HepG2 (cell line): ENCODE data around the gene DCDC2. TPM values are rescaled to one million over a fixed set of nuclear protein-coding genes. Genes with fewer than 3 reads are reported as not detected.

ENCODE experiments used
- ATAC-seq: fragments of 200-7000 bp; cut with Tn5 transposase; 3 replicates; pipeline ENCODE4 v1.9.1; 2020; ENCODE audit warnings: mild to moderate bottlenecking, moderate library complexity
- BruUV-seq: library from RNA; stranded (reverse); fragments of 400-500 nt; replicated peaks from 2 replicates; lab custom pipeline; 2021; lab: Mats Ljungman, UMichigan
- CTCF ChIA-PET: fragments of 300-600 bp; formaldehyde crosslinking; extraction: SDS; loops from one replicate; lab custom pipeline; 2021; ENCODE audit warnings: low total read pairs, inconsistent platforms, low intra/inter-chr PET ratio; lab: Yijun Ruan, JAX
- POLR2A ChIA-PET: fragments of 350-600 bp; sonication (Branson Sonifier 250); formaldehyde crosslinking; loops from one replicate; lab custom pipeline; 2020; ENCODE audit warnings: antibody characterized with exemption, inconsistent platforms; lab: Yijun Ruan, JAX
- DNase-seq: peaks from one replicate; pipeline ENCODE4 v3.0.0-alpha.2; 2015; ENCODE audit warnings: low spot score
- FAIRE-seq: peaks from 3 replicates; lab custom pipeline; 2011; peaks lifted over from hg19 to GRCh38; lab: Jason Lieb, UNC
- H2AFZ ChIP-seq: one replicate; pipeline ENCODE4 v1.6.1; 2011; ENCODE audit warnings: low read length, inconsistent platforms
- H3K27ac ChIP-seq: fragments of 300-600 bp; 3 replicates; pipeline ENCODE4 v1.8.0; 2011; ENCODE audit warnings: mixed run types, mild to moderate bottlenecking, mixed read lengths, low read length, inconsistent platforms; ENCODE audit not compliant: insufficient read depth; ENCODE audit errors: extremely low read length
- H3K27me3 ChIP-seq, 2 experiments: fragments of 200-600 bp in 1 of 2; 2 replicates in 1 of 2; 3 replicates in 1 of 2; pipeline versions ENCODE4 v1.6.0 to v1.8.0; 2011; ENCODE audit warnings: low read length in 2 of 2, mild to moderate bottlenecking in 2 of 2, moderate library complexity in 2 of 2, inconsistent platforms in 1 of 2; ENCODE audit not compliant: insufficient read depth in 2 of 2, control insufficient read depth in 1 of 2
- H3K36me3 ChIP-seq, 2 experiments: fragments of 200-600 bp in 1 of 2; replicated peaks in 1 of 2; 2 replicates in 1 of 2; 3 replicates in 1 of 2; pipeline versions ENCODE4 v1.5.1 to v1.8.0; 2011; ENCODE audit warnings: low read length in 2 of 2, inconsistent platforms in 1 of 2; ENCODE audit not compliant: insufficient read depth in 2 of 2, control insufficient read depth in 1 of 2
- H3K4me1 ChIP-seq: 2 replicates; pipeline ENCODE4 v1.5.1; 2012; ENCODE audit warnings: low read length, inconsistent platforms; ENCODE audit not compliant: insufficient read depth
- H3K4me2 ChIP-seq: 2 replicates; pipeline ENCODE4 v1.6.0; 2011; ENCODE audit warnings: low read depth, low read length, inconsistent platforms
- H3K4me3 ChIP-seq, 3 experiments: fragments of 200-600 bp in 1 of 3; sonication (generic), shearing (Covaris generic) in 1 of 3; replicated peaks in 1 of 3; 2 replicates each; pipeline ENCODE4 v1.5.1; 2011 to 2016; ENCODE audit warnings: low read length in 3 of 3, inconsistent platforms in 2 of 3, low read depth in 2 of 3, mild to moderate bottlenecking in 2 of 3, control low read depth in 1 of 3, mixed read lengths in 1 of 3; ENCODE audit not compliant: insufficient read depth in 1 of 3
- H3K79me2 ChIP-seq: one replicate; pipeline ENCODE4 v1.6.1; 2011; ENCODE audit warnings: low read length, inconsistent platforms; ENCODE audit not compliant: insufficient read depth
- H3K9ac ChIP-seq: 2 replicates; pipeline ENCODE4 v1.6.0; 2011; ENCODE audit warnings: mild to moderate bottlenecking, low read depth, low read length, inconsistent platforms; ENCODE audit not compliant: insufficient read depth
- H3K9me3 ChIP-seq: 2 replicates; pipeline ENCODE4 v1.5.1; 2012; ENCODE audit warnings: mild to moderate bottlenecking, low read length
- H4K20me1 ChIP-seq: 2 replicates; pipeline ENCODE4 v1.6.0; 2011; ENCODE audit warnings: inconsistent platforms, mild to moderate bottlenecking, low read length, moderate library complexity; ENCODE audit not compliant: insufficient read depth
- ATAD3A ChIP-seq: sonication (generic); formaldehyde crosslinking; IDR thresholded peaks from 2 replicates; pipeline ENCODE4 v1.4.0; 2020; ENCODE audit warnings: missing genetic modification reagents
- ATF6 ChIP-seq: sonication (generic); formaldehyde crosslinking; conservative IDR thresholded peaks from 2 replicates; pipeline ENCODE4 v1.4.0; 2020; ENCODE audit warnings: missing genetic modification reagents
- GLI4 ChIP-seq: sonication (generic); formaldehyde crosslinking; IDR thresholded peaks from 2 replicates; pipeline ENCODE4 v1.5.1; 2020; ENCODE audit warnings: missing genetic modification reagents, mild to moderate bottlenecking, moderate library complexity, borderline replicate concordance
- HNF4G ChIP-seq, 2 experiments: sonication (generic) in 1 of 2; formaldehyde crosslinking in 1 of 2; IDR thresholded peaks; 2 replicates each; pipeline versions ENCODE4 v1.4.0 to v1.6.1; 2011 to 2020; ENCODE audit warnings: borderline replicate concordance in 2 of 2, low read depth in 2 of 2, mild to moderate bottlenecking in 2 of 2, low read length in 1 of 2, missing genetic modification reagents in 1 of 2, moderate library complexity in 1 of 2
- MAFF ChIP-seq: IDR thresholded peaks from 2 replicates; pipeline ENCODE4 v1.6.1; 2011; ENCODE audit warnings: low read depth, low read length, improper control_type of control experiment
- MAFK ChIP-seq, 2 experiments: IDR thresholded peaks in 1 of 2; conservative IDR thresholded peaks in 1 of 2; 2 replicates each; pipeline ENCODE4 v1.6.1; 2011; ENCODE audit warnings: improper control_type of control experiment in 2 of 2, low read length in 2 of 2
- MXD3 ChIP-seq: IDR thresholded peaks from 2 replicates; pipeline ENCODE4 v1.6.1; 2016; ENCODE audit warnings: mild to moderate bottlenecking, missing biosample characterization, missing genetic modification reagents
- NONO ChIP-seq, 2 experiments: fragments of 450-650 bp in 1 of 2; sonication (generic) in 1 of 2; formaldehyde crosslinking in 1 of 2; IDR thresholded peaks in 1 of 2; conservative IDR thresholded peaks in 1 of 2; 2 replicates each; pipeline versions ENCODE4 v1.6.1 to v1.8.0; 2017 to 2022; ENCODE audit warnings: mild to moderate bottlenecking in 1 of 2, missing genetic modification reagents in 1 of 2, moderate library complexity in 1 of 2
- PITX1 ChIP-seq: sonication (generic); formaldehyde crosslinking; IDR thresholded peaks from 2 replicates; pipeline ENCODE4 v1.5.1; 2020; ENCODE audit warnings: mild to moderate bottlenecking, missing genetic modification reagents
- SSRP1 ChIP-seq: IDR thresholded peaks from 2 replicates; pipeline ENCODE4 v1.6.1; 2016; ENCODE audit warnings: control low read depth
- ZNF17 ChIP-seq: sonication (generic); formaldehyde crosslinking; IDR thresholded peaks from 2 replicates; pipeline ENCODE4 v1.5.0; 2020; ENCODE audit warnings: mild to moderate bottlenecking, missing genetic modification reagents
- ZNF251 ChIP-seq: sonication (generic); formaldehyde crosslinking; IDR thresholded peaks from 2 replicates; pipeline ENCODE4 v1.9.0; 2021; ENCODE audit warnings: mild to moderate bottlenecking, missing genetic modification reagents
- ZNF317 ChIP-seq: sonication (generic); formaldehyde crosslinking; IDR thresholded peaks from 2 replicates; pipeline ENCODE4 v1.5.0; 2020; ENCODE audit warnings: mild to moderate bottlenecking, missing genetic modification reagents
- ZNF562 ChIP-seq: sonication (generic); formaldehyde crosslinking; IDR thresholded peaks from 2 replicates; pipeline ENCODE4 v1.8.0; 2022; ENCODE audit warnings: missing genetic modification reagents, borderline replicate concordance
- WGBS: methylation state at CpG from one replicate; pipeline ENCODE4 v1.1.6; 2017; ENCODE audit warnings: low lambda C conversion rate; 5-methylcytosine and 5-hydroxymethylcytosine counted together
- in situ Hi-C: cut with HindIII; loops from 2 replicates; pipeline ENCODE4 v1.10.0; 2017; ENCODE audit warnings: low pct_unique_long_range_greater_than_20kb; ENCODE audit not compliant: extremely low pct_ligation_motif_present
- intact Hi-C: fragments of 100-400 bp; cut with micrococcal nuclease; formaldehyde crosslinking; loops from one replicate; pipeline ENCODE4 v1.10.0; 2022; ENCODE audit not compliant: unreplicated experiment
- polyA plus RNA-seq, 8 experiments: library from polyadenylated mRNA; depleted of rRNA in 3 of 8; stranded (reverse) in 7 of 8; unstranded in 1 of 8; fragments of >200 nt; fragmentation: Illumina TruSeq in 4 of 8; extraction: Trizol in 4 of 8; gene quantifications; 2 replicates each; pipeline versions ENCODE4 v1.2.1 to v1.2.3, GENCODE V29; 2011 to 2016; ENCODE audit warnings: low read depth in 4 of 8, missing spikeins in 1 of 8, mixed read lengths in 1 of 8; ENCODE audit not compliant: insufficient read depth in 1 of 8
- total RNA-seq, 5 experiments: library from RNA; depleted of rRNA; stranded (reverse); fragments of >200 nt; fragmentation: Illumina TruSeq; extraction: Trizol; gene quantifications; 2 replicates each; pipeline ENCODE4 v1.2.3, GENCODE V29; 2016; ENCODE audit warnings: low read depth in 1 of 5
- TF ChIP-seq, protein P1 (sequence below): sonication (generic); formaldehyde crosslinking; IDR thresholded peaks from 2 replicates; pipeline ENCODE4 v1.8.0; 2022; ENCODE audit warnings: missing genetic modification reagents, low read depth, mild to moderate bottlenecking, borderline replicate concordance

The DCDC2 gene
- total and polyA plus RNA-seq, 2 of the 13 experiments (the other 11 are each of a cell fraction or from before 2014, with no cell fraction given) = 9.0 to 36.2 TPM

- no peak overlapping the region for H3K4me2 ChIP-seq
- H2AFZ ChIP-seq = no peak overlapping the region
- H3K9me3 ChIP-seq = no peaks in the 10 kb centered on the region
- no peak overlapping the region for H3K4me3 ChIP-seq
- no TSS peak for BruUV-seq
- FAIRE-seq (no peak), ATAC-seq (no peak), DNase-seq (no peak)
- no peaks in the 10 kb centered on the region for H3K27me3 ChIP-seq
- intact Hi-C loops = no loop called here
- in situ Hi-C loops = loop anchor here (5.0 kb wide), 1 partner anchor 205 kb away; no protein-coding TSS in a partner anchor
- POLR2A ChIA-PET = no interaction called here
- TF ChIP-seq ZNF317 (CRISPR knock-in tag) (no peak), MAFF (peak; percentile 36; the same call in 1 of the 2 replicates), PITX1 (CRISPR knock-in tag) (no peak), MAFK (conservative IDR thresholded peaks at IDR 0.05 in 1 of 2, IDR thresholded peaks at IDR 0.05 in 1 of 2; ENCODE audit: low read length in 2 of 2) (peak; percentile 49 to 65; a peak in 3 of 4 replicates), GLI4 (CRISPR knock-in tag) (no peak)
- H4K20me1 ChIP-seq = no peaks in the 10 kb centered on the region
- CTCF ChIA-PET = no interaction called here
- H3K27ac ChIP-seq = no peak overlapping the region
- 97% methylated on average over 1 of the region's 1 CpG for WGBS
- H3K9ac ChIP-seq = no peak overlapping the region
- H3K36me3 ChIP-seq = peaks cover 31 to 42% of the 10 kb centered on the region in 2 experiments
- no peaks in the 10 kb centered on the region for H3K4me1 ChIP-seq
- H3K79me2 ChIP-seq = no peaks in the 10 kb centered on the region
Observed at GRCh38 chr6:24272148-24272547, 85.7 kb downstream of the DCDC2 start.

DNA sequence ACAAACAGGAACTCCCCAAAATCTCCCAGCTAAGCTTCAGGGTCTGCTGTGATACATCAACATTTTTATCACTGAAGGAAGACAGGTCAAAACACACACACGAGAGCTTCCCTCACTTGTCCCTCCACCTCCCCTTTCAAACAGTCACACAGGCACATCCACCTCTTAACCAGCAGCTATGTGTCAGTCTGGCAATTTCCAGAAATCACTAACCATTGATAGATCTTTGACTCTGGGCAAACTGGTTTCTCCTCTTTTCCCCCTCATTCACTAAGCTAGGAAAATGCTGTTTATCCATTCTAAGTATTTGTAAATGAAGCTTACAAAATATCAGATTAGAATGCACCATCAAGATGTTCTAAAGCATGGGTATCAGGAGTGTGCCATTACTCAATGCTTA is 87.8 kb downstream of the DCDC2 start:
- DNase-seq (no peak), ATAC-seq (no peak), FAIRE-seq (no peak)
- ChIA-PET POLR2A (no interaction called here), CTCF (no interaction called here)
- 94% methylated on average over 1 of the region's 1 CpG for WGBS
- no peaks in the 10 kb centered on the region for H3K4me1 ChIP-seq
- no peak for TF ChIP-seq ZNF562 (CRISPR knock-in tag)
- no peak for TF ChIP-seq ATF6
- TF ChIP-seq SSRP1 (CRISPR knock-in tag) = no peak
- TF ChIP-seq, protein P1, sequence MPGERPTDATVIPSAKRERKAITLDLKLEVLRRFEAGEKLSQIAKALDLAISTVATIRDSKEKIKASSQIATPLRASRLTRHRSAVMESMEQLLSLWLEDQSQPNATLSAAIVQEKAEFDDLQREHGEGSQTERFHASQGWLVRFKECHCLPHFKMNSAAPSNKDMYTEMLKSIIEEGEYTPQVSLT = no peak
- TF ChIP-seq ZNF17 (CRISPR knock-in tag) = no peak
- no peak for TF ChIP-seq HNF4G (IDR thresholded peaks at IDR 0.05; ENCODE audit: borderline replicate concordance, low read depth, low read length)
- no peak for TF ChIP-seq HNF4G (CRISPR knock-in tag; IDR thresholded peaks at IDR 0.05; ENCODE audit: borderline replicate concordance, low read depth)
- TF ChIP-seq ATAD3A (CRISPR knock-in tag) = no peak
- no peak for TF ChIP-seq MXD3 (CRISPR knock-in tag)
- TF ChIP-seq ZNF251 (CRISPR knock-in tag) = no peak
- TF ChIP-seq NONO (IDR thresholded peaks at IDR 0.05) = no peak
- TF ChIP-seq NONO (CRISPR knock-in tag; conservative IDR thresholded peaks at IDR 0.05) = no peak
- H3K9ac ChIP-seq = no peak overlapping the region
- H3K27me3 ChIP-seq = no peaks in the 10 kb centered on the region
- H3K4me3 ChIP-seq = no peak overlapping the region
- H3K36me3 ChIP-seq = peaks cover 30 to 37% of the 10 kb centered on the region in 2 experiments
- no peak overlapping the region for H3K4me2 ChIP-seq
- BruUV-seq = no TSS peak
- H3K9me3 ChIP-seq = no peaks in the 10 kb centered on the region
- H4K20me1 ChIP-seq = no peaks in the 10 kb centered on the region
- peaks cover 4% of the 10 kb centered on the region for H3K79me2 ChIP-seq
- no peak overlapping the region for H2AFZ ChIP-seq
- intact Hi-C loops (no loop called here), in situ Hi-C loops (loop anchor here (5.0 kb wide), 1 partner anchor 203 kb away; no protein-coding TSS in a partner anchor)
- H3K27ac ChIP-seq = no peak overlapping the region
